NK-92 (cell line): Measurements from ENCODE around the gene RUVBL2.
"Not testable (repeated sequence)": the region's sequence is repeated elsewhere in the genome, so short reads cannot be mapped to it uniquely, and the experiment has no call there.

ENCODE experiments used
- DNase-seq: peaks from one replicate; lab custom pipeline; 2025; ENCODE audit not compliant: unreplicated experiment; lab: John Stamatoyannopoulos, UW

RUVBL2 gene

DNA sequence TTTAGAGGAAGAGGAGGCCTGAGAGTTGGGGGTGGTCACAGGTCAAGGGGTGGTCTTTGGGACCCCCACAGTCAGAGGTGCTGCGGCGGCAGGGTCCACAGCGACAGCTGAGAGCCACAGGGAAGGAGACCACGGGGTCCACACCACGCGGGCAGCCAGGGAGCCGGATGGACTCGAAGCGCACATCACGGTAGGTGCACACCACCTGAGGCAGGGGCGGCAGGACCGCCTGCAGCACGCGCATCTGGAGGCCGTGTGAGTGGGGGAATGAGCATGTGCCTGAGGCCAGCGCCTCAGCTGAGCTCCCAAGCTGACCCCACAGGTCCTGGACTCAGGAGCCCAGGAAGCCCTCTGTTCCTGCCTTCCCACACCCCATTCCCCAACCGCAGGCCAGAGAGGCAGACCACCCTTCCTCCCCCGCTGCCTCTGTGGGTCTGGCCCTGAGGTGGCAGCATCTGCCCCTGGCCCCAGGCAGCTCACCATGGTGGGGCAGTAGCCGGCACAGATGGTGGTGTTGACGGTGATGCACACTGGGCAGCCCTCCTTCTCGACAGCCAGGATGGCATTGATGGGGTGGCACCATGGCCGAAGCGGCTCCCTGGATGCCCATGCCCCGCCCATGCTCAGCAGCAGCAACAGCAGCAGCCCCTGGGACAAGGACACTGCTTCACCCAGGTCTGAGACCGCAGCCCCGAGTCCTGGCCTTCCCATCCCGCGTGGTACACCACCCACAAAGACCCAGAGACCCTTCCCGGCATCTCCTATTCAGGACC, 22.6 kb downstream of the RUVBL2 start:
- DNase-seq, result no peak

DNA sequence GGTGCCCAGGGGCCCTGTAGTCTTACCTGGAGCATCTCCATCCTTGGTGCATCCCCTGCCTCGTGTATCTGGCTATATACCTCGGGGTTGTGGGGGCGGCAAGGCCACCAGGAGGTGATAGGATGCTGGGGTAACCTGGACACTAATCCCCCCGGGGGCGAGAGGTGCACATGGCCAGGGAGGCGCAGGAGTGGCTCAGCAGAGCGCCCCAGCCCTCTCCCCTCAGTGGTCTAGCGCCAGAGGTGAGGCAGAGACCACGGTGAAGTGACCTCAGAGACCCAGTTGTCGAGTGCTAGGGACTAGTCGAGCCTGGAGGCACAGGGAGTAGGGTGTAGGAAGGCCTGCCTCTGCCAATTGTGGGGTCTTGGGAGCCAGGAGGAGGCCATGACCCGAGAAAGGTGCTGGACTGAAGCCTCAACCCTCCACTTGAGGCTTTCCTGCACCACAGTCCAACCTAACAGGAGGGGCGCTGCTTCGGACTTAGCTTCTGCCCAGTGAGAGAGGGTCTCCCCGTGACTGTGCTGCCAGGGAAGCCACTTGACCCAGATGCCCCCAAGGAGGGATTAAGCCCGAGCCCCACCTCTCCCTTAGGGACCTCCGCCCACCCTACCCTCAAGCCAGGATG, 23.5 kb downstream of the RUVBL2 start, which contains the start of gene LHB:
Gene LHB, minus strand, starts transcription at position 51 of the 625 bp plus-strand sequence. Its CDS starts 10 bp downstream, at position 41.
- no peak for DNase-seq

DNA sequence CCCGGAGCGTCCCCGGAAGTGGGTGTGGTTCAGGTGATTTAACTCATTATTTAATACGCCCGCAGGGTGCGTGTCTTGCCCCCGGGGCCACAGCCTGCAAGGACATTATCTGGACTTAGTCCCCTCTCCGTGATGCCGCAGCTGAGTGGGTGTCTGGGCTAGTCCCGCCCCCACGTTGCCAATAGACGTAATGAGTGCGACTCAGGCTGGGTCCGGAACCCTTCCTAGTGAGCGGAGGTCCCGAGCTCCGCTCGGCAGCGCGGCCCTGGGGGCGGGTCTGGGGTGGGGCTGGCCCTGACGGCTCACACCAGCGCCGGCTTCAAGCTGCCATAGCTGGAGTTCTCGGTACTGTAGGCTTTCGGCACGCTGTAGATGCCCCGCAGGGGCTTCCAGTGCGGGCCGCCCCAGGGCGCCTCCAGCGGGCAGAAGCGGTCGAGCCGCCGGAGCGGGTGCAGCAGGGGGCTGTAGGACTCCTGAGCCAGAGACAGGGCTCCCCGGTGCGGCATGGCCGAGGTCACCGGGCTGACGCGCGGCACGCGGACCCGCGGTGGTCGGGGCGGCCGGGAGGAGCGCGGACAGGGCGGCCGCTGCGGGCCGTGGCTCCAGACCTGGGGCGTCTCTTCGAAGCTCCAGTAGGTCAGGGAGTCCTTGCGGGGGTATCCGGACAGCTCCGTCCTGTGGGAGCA, 24.1 kb downstream of the RUVBL2 start:
- DNase-seq, result no peak

DNA sequence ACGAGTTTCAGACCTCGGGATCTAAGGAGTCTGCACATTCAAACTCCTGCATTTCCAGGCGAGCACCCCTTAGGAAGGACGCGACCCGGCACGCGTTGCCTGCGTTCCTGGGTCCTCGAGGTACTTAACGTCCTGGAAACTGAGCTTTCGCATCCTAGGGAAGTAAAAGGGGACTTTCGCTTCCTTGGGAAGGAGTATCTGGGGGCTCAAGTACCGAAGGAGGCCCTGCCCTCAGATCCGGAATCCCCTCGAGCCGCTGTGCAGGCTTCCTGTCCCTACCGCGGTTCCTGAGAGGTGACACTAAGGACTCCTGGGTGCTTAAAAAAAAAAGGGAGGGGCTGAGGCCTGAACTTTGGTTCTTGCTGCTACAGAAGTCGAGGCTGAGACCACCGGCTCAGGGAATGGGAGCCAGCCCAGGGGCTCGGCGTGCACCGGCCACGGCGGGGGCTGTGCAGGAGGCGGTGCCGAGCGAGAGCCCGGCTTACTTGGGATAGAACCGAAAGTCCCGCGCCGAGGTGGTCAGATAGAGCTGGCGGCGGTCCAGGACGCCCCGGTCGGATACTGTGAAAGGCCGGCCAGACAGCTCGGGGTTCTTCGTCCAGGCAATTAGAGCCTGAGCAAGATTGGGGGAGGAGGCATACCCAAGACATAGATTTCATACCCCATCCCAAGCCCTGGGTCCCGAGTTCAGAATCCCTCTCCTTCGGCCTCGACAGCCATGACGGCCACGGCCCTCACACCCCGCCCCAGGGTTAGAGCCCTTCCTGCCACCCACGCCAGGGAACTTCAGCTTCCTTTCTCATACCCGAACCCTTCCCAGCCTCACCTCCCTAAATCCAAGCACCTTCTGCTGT, 24.9 kb downstream of the RUVBL2 start:
- DNase-seq, result not testable (repeated sequence)

DNA sequence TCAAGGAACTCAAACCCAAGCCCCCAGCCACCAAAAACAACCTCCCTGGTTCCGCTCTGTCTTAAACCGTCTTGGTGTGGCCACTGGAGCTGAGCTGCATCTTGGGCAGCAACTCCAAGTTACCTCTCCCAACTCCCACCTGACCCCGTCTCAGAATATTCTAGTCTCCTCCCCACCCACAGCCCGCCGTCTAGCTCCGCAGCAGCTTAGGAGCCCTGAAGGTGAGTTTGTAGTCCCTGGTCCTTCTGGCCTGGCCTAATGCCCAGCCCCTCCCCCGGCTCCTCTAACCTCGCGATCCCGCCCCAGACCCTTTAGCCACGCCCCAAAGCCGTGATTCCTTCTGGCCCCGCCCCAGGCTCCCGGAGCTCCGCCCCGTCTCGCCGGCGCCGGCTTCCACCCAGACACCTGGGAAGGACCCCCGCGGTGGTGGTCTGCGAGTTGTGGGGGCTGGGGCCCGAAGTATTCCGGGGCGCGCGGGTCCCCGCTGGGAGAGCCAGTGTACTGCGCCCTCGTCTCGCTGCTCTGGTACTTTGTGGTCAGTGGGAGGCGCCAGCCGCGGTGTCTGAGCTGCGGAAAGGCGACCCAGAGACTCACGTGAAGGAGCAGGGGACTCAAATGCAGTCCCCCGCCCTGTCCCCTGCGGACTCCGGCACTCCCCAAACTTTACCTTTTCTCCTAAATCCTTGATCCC, 25.7 kb downstream of the RUVBL2 start:
- DNase-seq, result no peak

DNA sequence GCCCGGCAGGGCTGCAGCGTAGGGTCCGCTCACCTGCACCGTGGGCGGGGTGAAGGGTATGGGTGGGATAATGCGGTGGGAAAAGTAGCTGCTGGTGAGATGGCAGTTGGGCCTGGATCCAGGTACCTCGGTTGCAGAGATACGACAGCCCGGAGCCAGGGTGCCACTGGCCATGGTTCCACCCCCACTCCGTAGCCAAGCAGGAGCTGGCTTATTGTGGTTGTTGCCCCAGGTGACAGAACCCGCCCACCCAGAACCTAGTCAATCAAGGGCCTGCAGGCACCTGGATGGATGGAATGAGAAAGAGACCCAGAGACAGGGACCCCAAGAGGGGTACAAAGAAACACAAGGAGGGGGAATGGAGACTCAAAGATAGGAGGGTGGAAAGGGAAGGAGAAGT, 26.7 kb downstream of the RUVBL2 start:
- no peak for DNase-seq

DNA sequence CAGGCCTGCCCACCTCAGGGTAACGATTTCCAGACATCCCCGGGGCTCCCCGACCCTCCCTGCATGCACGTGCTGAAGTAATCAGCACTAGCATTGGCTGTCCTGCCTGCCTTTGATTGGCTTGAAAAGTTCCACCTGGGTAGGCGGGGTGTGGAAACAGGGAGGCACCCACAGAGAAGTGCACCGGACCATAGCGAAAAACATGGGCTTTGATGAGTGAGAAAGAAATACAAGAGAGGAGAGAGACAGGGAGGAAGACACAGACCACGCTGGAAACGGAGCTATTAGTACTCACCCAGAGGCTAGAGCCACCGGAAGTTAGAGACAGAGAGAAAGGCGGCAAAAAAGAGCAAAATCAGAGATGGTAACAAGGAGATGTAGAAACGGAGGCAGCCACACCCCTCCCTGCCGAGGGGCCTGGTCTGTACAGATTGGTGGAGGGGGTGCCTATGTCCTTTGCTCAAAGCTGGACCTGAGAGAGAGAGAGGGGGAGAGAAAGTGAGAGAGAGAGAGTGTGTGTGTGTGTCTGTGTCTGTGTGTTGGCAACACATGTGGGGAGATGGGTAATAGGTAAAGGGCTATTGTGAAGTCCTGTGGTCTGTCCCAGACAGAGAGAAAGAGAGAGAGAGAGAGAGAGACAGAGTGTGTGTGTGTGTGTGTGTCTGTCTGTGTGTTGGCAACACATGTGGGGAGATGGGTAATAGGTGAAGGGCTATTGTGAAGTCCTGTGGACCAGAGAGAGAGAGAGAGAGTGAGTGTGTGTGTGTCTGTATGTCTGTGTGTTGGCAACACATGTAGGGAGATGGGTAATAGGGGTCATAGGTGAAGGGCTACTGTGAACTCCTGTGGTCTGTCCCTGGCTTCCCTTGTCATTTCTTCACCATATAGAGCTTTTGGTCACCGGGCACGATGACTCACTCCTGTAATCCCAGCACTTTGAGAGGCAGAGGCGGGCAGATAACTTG, 27.5 kb downstream of the RUVBL2 start:
- no peak for DNase-seq

DNA sequence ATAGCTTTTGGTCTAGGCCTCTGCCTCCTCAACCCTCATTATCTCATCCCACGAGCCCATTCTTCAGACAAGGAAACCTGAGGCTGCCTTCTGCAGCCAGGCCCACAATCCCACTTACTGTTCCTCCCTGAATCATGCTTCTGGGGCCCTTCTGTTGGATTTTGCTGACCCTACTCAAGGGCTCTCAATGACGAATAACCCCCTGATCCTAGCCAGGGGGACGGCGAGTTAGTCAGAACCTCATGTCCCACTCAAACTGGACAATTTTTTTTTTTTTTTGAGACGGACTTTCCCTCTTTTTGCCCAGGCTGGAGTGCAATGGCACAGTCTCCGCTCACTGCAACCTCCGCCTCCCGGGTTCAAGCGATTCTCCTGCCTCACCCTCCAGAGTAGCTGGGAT, 28.4 kb downstream of the RUVBL2 start:
- DNase-seq, result no peak

DNA sequence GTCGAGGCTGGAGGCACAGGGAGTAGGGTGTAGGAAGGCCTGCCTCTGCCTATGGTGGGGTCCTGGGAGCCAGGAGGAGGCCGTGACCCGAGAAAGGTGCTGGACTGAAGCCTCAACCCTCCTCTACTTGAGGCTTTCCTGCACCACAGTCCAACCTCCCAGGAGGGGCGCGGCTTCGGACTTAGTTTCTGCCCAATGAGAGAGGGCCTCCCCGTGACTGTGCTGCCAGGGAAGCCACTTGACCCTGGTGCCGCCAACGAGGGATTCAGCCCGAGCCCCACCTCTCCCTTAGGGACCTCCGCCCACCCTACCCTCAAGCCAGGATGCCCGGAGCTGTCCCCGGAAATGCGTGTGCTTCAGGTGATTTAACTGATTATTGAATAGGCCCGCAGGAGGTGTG, 30.5 kb downstream of the RUVBL2 start, which contains the start of gene CGB3:
Gene CGB3, minus strand, starts transcription at position 101 of the 400 bp plus-strand sequence. CDS start 362 bp downstream, outside the sequence.
- DNase-seq, result not testable (repeated sequence)

DNA sequence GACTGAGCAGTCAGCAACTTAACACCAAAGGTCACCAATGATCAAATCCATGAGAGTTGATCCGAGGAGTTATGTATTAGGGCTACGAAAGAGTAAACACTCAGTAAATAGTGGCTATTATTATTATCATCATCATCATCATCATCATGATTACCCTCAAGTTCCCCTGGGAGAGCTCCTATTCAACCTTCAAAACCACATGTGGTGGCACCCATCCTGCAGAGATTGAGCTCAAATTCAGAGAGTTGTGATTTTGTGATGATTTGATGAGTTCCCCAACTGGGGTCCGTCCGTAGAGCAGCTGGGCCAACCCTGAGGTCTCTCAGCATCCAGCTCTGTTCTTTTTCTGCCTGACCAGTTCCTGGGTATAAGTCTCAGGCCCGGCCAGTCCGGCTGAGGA, 31.4 kb downstream of the RUVBL2 start:
- DNase-seq, result not testable (repeated sequence)

DNA sequence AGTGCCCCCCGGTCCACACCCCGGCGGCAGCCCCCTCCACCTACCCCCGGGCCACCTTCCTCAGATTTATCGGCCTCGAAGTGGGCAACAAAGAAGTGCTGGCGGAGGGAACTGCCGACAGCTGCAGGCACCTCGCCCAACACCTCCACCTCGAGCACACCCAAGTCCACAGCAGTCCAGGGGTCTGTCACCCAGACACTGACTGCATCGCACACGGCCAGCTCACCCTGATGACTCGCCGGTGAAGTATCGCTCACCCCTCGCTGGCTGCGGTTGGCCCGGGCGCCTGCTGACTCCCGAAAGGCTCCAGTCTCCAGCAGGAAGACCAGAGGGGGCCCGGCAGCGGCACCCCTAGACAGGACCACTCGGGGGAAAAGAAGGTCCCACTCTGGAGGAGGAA, 31.9 kb downstream of the RUVBL2 start:
- not testable (repeated sequence) for DNase-seq

DNA sequence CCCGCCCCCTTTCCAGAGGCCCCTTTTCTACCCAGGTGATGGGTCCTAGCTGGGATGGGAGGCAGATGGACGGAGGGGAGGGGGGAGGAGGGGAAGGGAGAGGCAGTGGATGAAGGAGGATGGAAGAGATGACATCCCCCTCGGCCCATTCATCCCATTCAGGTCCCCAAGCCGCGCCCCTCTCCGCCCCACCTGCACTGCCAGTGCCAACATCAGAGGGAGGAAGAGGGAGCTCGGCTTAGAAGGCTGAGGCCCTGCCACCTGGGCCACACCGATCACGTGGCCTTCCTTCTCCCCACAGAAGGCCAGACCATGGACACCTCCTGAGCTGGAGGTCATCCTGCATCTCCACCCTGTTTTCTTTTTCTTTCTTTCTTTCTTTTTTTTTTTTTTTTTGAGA, 35.0 kb downstream of the RUVBL2 start:
- DNase-seq, result not testable (repeated sequence)

DNA sequence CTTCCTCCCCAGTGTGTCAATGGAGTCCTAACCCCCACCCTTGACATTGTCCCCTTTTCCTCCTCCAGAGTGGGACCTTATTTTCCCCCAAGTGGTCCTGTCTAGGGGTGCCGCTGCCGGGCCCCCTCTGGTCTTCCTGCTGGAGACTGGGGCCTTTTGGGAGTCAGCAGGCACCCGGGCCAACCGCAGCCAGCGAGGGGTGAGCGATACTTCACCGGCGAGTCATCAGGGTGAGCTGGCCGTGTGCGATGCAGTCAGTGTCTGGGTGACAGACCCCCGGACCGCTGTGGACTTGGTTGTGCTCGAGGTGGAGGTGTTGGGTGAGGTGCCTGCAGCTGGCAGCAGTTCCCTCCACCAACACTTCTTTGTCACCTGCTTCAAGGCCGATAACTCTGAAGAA, 36.1 kb downstream of the RUVBL2 start:
- not testable (repeated sequence) for DNase-seq

DNA sequence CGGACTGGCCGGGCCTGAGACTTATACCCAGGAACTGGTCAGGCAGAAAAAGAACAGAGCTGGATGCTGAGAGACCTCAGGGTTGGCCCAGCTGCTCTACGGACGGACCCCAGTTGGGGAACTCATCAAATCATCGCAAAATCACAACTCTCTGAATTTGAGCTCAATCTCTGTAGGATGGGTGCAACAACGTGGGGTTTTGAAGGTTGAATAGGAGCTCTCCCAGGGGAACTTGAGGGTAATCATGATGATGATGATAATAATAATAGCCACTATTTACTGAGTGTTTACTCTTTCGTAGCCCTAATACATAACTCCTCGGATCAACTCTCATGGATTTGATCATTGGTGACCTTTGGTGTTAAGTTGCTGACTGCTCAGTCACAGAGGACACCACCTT, 36.6 kb downstream of the RUVBL2 start:
- not testable (repeated sequence) for DNase-seq

DNA sequence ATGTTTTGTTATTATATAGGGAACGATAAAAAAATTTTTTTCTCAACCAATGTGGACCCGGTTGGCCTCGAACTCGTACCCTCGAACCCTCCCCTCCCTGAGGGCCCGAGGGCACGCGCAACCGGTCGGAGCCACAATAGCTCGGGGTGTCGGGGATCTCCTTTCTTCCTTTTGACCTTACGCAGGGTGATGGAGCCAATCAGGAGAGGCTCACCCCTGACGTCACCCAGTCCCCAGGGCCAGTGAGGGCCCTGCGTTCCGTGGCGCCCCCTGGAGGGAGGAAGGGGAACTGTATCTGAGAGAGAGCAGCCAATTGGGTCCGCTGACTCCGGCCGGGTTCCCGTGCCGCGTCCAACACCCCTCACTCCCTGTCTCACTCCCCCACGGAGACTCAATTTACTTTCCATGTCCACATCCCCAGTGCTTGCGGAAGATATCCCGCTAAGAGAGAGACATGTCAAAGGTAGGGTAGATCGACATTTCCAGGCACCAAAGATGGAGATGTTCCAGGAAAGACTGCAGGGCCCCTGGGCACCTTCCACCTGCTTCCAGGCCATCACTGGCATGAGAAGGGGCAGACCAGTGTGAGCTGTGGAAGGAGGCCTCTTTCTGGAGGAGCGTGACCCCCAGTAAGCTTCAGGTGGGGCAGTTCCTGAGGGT, 38.1 kb downstream of the RUVBL2 start, which contains the start of gene CGB2:
Gene CGB2, plus strand, starts transcription at position 249 of the 660 bp plus-strand sequence. Its CDS starts 206 bp downstream, at position 455.
- DNase-seq, result not testable (repeated sequence)

DNA sequence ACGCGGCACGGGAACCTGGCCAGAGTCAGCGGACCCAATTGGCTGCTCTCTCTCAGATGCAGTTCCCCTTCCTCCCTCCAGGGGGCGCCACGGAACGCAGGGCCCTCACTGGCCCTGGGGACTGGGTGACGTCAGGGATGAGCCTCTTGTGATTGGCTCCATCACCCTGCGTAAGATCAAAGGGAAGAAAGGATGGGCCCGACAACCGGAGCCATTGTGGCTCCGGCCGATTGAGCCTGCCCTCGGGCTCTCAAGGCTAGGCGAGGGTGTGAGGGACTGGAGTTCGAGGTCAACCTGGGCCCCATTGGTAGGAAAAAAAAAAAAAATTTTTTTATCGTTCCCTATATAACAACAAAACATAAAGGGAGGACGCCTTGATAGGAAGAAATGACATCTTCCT, 43.1 kb downstream of the RUVBL2 start, which contains the start of gene CGB1:
Gene CGB1, minus strand, starts transcription at position 81 of the 400 bp plus-strand sequence. CDS start 184 bp downstream, outside the sequence.
- DNase-seq, result not testable (repeated sequence)

DNA sequence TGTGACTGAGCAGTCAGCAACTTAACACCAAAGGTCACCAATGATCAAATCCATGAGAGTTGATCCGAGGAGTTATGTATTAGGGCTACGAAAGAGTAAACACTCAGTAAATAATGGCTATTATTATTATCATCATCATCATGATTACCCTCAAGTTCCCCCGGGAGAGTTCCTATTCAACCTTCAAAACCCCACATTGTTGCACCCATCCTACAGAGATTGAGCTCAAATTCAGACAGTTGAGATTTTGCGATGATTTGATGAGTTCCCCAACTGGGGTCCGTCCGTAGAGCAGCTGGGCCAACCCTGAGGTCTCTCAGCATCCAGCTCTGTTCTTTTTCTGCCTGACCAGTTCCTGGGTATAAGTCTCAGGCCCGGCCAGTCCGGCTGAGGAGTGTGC, 44.4 kb downstream of the RUVBL2 start:
- not testable (repeated sequence) for DNase-seq
